Type B pancreatic cell (in vitro differentiated cells): ENCODE measurements around the gene HOTAIR. TPM values are rescaled to one million over a fixed set of nuclear protein-coding genes. Genes with fewer than 3 reads are reported as not detected.

Source experiments
- DNase-seq: peaks from one replicate; pipeline ENCODE4 v3.0.0; 2021; ENCODE audit warnings: mixed read lengths; ENCODE audit not compliant: unreplicated experiment; ENCODE audit errors: extremely low spot score
- H3K27ac Mint-ChIP-seq: 2 replicates; pipeline ENCODE4 v1.8.0; 2021; ENCODE audit warnings: mild to moderate bottlenecking, mixed read lengths
- H3K27me3 Mint-ChIP-seq: 2 replicates; pipeline ENCODE4 v1.8.0; 2021; ENCODE audit warnings: mixed read lengths
- H3K36me3 Mint-ChIP-seq: 2 replicates; pipeline ENCODE4 v1.8.0; 2021; ENCODE audit warnings: mixed read lengths
- H3K4me1 Mint-ChIP-seq: one replicate; pipeline ENCODE4 v1.8.0; 2021; ENCODE audit warnings: mixed read lengths; ENCODE audit not compliant: unreplicated experiment
- H3K4me3 Mint-ChIP-seq: 2 replicates; pipeline ENCODE4 v1.8.0; 2021; ENCODE audit warnings: mild to moderate bottlenecking, mixed read lengths
- H3K9me3 Mint-ChIP-seq: 2 replicates; pipeline ENCODE4 v1.8.0; 2021; ENCODE audit warnings: mixed read lengths
- total RNA-seq: library from RNA; stranded (reverse); gene quantifications from 2 replicates; pipeline ENCODE4 v1.2.1, GENCODE V29; 2021; ENCODE audit warnings: low replicate concordance
- TF ChIP-seq, protein P1 (sequence below): fragments of 200-600 bp; sonication (generic); conservative IDR thresholded peaks from 2 replicates; pipeline ENCODE4 v1.5.0; 2021; ENCODE audit warnings: antibody characterized with exemption, mild to moderate bottlenecking

Gene HOTAIR
- total RNA-seq, 1 donor from 2014 or later, result not detected

DNA sequence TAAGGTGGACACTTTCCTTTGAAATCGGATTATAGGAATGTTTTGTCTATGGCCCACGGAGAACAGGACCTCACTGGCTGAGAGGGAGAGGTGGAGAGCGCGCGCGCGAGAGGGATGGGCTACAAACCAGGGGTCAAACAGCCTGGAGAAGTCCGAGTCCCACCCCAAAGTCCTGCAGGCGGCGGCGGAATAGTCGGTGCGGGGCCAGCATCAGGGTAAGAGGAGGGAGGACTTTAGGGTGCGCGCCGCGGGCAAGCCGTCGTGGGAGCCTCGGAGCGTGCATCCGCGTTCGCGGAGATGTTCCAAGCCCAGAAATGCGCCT is 30.7 kb upstream of the HOTAIR start:
- no peaks in the 10 kb centered on the region for H3K36me3 Mint-ChIP-seq
- peaks cover 99% of the 10 kb centered on the region for H3K27me3 Mint-ChIP-seq
- TF ChIP-seq, protein P1, sequence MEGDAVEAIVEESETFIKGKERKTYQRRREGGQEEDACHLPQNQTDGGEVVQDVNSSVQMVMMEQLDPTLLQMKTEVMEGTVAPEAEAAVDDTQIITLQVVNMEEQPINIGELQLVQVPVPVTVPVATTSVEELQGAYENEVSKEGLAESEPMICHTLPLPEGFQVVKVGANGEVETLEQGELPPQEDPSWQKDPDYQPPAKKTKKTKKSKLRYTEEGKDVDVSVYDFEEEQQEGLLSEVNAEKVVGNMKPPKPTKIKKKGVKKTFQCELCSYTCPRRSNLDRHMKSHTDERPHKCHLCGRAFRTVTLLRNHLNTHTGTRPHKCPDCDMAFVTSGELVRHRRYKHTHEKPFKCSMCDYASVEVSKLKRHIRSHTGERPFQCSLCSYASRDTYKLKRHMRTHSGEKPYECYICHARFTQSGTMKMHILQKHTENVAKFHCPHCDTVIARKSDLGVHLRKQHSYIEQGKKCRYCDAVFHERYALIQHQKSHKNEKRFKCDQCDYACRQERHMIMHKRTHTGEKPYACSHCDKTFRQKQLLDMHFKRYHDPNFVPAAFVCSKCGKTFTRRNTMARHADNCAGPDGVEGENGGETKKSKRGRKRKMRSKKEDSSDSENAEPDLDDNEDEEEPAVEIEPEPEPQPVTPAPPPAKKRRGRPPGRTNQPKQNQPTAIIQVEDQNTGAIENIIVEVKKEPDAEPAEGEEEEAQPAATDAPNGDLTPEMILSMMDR, result no peak
- DNase-seq, result no peak
- no peaks in the 10 kb centered on the region for H3K9me3 Mint-ChIP-seq
- H3K27ac Mint-ChIP-seq, result no peak overlapping the region
- peaks cover 22% of the 10 kb centered on the region for H3K4me1 Mint-ChIP-seq
- peak overlapping the region; percentile 75 for H3K4me3 Mint-ChIP-seq

DNA sequence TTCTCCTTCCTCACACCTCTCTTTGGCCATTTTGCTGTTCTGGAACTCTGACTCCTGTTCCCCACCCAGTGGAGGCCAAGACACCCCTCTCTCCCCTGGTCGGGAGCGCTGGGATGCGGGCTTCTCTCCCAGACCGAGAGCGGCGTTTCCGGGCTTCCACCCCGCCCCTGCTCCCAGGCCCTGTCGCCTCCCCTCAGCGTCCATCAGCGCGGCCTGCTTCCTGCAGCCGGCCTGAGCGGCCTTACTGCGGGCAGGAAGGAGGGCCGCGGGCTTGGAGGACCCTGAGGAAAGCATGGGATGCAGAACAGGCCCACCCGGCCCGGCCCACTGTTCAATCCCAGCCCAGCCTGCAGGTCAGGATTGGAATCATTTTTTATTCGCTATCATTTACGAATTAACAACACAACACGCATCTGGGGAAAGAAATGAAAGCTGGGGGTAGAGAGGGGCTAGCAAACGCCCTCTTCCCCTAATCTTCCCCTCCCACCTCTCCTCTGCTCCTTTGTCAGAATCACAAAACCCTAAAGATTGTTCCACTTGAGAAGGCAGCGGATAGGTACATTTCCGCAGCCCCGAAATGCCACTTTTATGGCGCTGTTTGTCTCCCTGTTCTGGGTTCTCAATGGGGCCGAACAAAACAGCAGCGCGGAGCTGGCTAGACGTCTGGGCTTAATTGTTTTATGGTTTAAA is 30.2 kb upstream of the HOTAIR start:
- Mint-ChIP-seq H3K27ac (no peak overlapping the region), H3K4me1 (peaks cover 22% of the 10 kb centered on the region), H3K36me3 (no peaks in the 10 kb centered on the region), H3K27me3 (peaks cover 99% of the 10 kb centered on the region), H3K4me3 (no peak overlapping the region), H3K9me3 (no peaks in the 10 kb centered on the region)
- no peak for DNase-seq
- TF ChIP-seq, protein P1, result no peak

DNA sequence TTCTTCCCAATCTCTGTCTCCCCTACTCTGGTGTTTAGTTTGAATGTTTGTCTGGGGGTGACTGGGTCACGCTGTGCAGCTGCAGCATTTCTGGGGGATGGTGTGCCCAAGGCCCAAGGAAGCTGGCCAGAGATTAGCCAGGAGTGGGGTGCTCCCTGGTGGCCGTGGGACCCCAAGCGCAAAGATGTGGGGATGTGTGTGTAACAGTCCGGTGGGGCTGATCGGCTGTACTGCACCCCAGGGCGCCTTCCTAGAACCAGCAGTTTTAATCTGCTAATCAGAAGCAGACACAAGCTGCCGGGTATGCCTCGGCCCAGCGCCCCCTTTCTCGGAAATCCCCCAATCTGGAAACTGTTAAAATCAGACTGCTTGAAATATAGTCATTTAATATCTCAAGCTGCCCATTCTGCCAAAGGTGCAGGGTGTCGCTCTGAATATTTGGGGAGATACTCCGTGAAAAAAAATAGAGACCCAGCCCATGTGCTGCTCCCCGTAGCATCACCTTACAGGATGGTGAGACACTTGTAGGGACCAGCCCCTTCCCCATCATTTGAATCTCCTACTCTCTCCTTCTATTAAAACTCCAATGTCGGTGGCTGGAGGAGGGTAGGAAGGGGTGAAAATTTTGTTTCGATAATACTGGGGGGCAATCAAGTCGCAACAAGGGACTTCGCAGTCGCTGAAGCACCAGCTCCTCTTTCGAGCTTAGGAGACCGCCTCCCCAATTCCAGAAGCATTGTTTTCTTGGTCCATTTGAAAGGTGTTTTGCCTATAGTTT is 29.5 kb upstream of the HOTAIR start:
- Mint-ChIP-seq H3K27ac (no peak overlapping the region), H3K36me3 (no peaks in the 10 kb centered on the region), H3K4me1 (peaks cover 19% of the 10 kb centered on the region), H3K9me3 (no peaks in the 10 kb centered on the region), H3K27me3 (peaks cover 99% of the 10 kb centered on the region), H3K4me3 (no peak overlapping the region)
- DNase-seq, result no peak
- TF ChIP-seq, protein P1, result no peak

DNA sequence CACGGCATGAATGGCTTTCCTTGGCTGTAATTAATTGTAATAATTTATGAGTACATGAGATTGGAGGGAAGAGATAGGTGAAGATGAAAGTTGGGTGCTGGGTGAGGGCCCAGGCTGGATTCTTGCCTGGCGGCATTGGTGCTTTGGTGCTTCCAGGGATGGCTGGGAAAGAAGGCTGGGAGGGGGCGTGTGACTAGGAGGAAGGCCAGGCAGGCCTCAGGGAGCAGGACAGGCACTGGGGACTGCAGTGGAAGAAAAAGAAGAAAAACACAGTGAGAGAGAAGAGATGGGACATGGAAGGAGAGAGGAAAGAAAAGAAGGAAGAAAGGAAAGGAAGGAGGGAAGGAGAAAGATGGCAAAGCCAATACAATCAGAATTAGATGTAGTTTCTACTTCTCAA is 28.9 kb upstream of the HOTAIR start:
- TF ChIP-seq, protein P1, result no peak
- Mint-ChIP-seq H3K9me3 (no peaks in the 10 kb centered on the region), H3K4me3 (no peak overlapping the region), H3K36me3 (no peaks in the 10 kb centered on the region), H3K27me3 (peaks cover 100% of the 10 kb centered on the region), H3K4me1 (peaks cover 19% of the 10 kb centered on the region), H3K27ac (no peak overlapping the region)
- no peak for DNase-seq

DNA sequence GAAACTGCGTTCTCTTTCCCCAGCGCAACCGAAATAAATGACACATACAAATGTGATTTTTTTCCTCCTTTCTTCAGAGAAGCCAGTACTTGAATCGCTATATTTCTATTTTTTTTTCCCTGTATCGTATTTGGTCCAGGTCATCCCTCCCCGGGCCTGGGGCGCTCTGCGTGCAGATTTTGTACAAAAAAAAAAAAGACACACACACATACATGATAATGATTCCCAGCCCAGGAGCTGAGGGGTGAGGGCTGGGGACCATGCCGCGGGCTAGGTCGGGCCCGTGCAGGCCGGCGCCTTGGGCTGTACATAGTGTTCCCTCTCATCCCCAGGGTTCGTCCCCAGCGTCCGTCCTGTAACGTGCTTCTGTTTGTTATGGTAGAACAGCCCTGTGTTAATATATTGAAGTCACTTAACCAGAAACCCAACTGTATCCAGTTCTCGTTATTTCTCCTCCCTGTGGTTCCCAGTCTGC is 28.2 kb upstream of the HOTAIR start:
- no peak for DNase-seq
- TF ChIP-seq, protein P1, result no peak
- Mint-ChIP-seq H3K27me3 (peaks cover 100% of the 10 kb centered on the region), H3K36me3 (no peaks in the 10 kb centered on the region), H3K27ac (no peak overlapping the region), H3K4me1 (peaks cover 19% of the 10 kb centered on the region), H3K4me3 (no peak overlapping the region), H3K9me3 (no peaks in the 10 kb centered on the region)
